ENCODE results near the gene VWA3A.

DNA sequence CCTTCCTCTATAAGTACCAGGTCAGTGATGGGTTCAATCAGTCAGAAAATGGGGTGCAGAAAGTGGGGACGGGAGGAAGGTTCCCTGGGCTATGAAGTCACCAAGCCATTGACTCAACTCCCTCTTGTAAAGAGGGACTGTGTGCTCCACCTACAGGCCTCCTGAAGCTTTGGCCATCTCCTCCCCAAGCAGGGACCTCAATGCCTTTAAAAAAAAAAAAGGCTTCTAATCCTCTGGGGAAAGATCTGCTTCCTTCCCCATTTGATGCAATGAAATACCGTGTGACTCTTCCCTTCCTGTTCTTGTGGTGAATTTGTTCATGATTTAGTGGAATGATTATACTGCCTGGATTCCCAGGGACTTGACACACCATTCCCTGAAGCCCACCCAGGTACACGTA lies 30.8 kb downstream of the VWA3A start:
- TF ChIP-seq, protein P1, sequence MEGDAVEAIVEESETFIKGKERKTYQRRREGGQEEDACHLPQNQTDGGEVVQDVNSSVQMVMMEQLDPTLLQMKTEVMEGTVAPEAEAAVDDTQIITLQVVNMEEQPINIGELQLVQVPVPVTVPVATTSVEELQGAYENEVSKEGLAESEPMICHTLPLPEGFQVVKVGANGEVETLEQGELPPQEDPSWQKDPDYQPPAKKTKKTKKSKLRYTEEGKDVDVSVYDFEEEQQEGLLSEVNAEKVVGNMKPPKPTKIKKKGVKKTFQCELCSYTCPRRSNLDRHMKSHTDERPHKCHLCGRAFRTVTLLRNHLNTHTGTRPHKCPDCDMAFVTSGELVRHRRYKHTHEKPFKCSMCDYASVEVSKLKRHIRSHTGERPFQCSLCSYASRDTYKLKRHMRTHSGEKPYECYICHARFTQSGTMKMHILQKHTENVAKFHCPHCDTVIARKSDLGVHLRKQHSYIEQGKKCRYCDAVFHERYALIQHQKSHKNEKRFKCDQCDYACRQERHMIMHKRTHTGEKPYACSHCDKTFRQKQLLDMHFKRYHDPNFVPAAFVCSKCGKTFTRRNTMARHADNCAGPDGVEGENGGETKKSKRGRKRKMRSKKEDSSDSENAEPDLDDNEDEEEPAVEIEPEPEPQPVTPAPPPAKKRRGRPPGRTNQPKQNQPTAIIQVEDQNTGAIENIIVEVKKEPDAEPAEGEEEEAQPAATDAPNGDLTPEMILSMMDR (conservative IDR thresholded peaks at IDR 0.05; ENCODE audit: low read depth, low read length) = no peak
- TF ChIP-seq EZH2 (IDR thresholded peaks at IDR 0.05; ENCODE audit: borderline replicate concordance, low read depth, low read length, poor library complexity, severe bottlenecking) = no peak
